NOMO-1 (cell line): Measurements from ENCODE around the gene NPAS1.
A peak's percentile ranks its signal among the peaks of the same experiment; 100 is the strongest.

ENCODE experiments used
- DNase-seq, 2 experiments: peaks; one replicate each; lab custom pipeline; 2025; ENCODE audit not compliant: unreplicated experiment in 2 of 2; lab: John Stamatoyannopoulos, UW

The NPAS1 gene

DNA sequence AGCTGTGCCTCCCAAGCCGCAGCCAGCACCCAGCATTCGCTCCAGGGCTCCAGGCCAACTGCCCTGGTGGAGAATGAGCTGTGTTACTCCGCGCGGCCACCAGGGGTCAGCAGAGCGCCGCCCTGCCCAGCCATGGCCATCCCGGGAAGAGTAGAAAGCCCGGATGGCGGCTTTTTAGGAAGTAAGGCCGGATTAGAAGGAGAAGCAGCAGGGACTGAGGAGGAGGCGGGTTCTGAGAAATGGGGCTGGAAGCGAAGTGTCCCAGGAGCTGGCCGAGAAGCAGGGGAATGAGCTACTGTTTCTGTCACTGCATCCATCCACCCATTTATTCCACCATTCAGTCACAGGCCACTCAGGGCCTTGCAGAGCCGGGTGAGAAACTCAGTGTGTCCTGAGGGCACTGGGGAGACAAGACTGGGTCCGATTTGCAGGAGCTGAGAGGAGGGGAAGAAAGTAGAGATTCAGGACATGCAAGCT, 6.6 kb upstream of the NPAS1 start:
- peak in 1 of 2 experiments; percentile 14 for DNase-seq

DNA sequence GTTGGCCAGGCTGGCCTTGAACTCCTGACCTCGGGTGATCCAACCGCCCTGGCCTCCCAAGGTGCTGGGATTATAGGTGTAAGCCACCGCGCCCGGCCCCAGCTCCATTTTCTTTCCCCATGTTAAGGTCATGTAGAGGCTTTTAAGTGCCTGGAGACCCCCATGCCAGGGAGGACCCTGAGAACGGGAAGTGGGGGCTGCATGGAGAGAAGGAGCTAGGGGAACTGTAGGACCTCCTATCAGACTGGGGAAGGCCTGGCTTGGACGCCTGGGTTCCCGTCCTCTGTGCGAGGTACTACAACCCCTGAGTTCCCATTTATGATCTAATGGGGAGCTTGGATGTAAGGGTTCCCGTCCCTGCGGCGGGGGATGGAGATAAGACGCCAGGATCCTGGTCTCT, 714 bp upstream of the NPAS1 start:
- DNase-seq, result no peak

DNA sequence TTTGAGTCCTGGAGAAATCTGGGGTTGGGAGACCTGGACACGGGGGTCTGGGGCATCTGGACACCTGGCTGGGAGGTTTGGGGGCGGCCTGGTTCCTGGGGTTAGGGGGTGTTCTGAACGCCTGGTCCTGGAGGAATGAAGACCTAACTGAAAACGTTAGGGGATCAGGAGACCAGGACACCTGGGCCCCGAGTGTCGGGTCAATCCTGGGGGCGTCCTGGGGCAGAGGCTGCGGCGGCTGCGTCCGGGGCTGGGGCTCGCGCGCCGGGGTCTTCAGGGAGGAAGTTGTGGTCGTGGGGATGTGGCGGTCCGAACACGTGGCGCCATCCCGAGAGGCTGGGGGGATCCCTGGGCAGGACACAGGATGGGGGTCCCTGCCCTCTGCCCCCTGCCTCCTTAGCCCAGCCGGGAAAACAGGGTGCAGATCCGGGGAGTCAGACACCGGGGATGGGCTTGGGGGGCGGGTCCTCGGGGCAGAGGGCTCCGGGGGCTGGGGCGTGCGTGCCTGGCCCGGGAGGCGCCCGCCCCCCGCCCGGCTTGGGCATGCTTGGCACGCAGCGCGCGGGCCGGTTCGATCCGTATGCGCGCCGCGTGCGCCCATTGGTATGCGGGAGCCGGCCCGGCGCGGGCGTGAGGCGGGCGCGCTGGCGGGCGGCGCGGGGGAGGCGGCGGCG, 632 bp downstream of the NPAS1 start:
- DNase-seq, result no peak

DNA sequence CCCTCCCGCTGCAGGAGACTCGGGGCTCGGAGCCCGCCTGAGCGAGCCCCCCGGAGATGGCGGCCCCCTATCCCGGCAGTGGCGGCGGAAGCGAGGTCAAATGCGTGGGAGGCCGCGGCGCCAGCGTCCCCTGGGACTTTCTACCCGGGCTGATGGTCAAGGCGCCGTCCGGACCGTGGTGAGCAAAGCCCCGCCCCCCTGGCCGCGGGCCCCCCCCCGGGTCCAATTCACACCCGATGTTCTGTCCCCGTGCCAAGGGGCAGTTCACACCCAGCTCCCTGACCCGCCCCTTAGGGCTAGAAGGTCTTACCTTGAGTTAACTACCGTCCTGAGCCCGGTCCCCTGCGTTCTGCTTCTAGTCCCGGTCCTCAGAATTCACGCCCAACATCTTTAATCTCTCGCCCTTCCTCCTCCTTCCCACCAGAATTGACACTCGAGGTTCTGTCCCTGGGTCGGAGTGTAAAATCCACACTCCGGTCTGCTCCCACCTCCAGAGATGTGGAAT, 1.4 kb downstream of the NPAS1 start:
- DNase-seq, result no peak

DNA sequence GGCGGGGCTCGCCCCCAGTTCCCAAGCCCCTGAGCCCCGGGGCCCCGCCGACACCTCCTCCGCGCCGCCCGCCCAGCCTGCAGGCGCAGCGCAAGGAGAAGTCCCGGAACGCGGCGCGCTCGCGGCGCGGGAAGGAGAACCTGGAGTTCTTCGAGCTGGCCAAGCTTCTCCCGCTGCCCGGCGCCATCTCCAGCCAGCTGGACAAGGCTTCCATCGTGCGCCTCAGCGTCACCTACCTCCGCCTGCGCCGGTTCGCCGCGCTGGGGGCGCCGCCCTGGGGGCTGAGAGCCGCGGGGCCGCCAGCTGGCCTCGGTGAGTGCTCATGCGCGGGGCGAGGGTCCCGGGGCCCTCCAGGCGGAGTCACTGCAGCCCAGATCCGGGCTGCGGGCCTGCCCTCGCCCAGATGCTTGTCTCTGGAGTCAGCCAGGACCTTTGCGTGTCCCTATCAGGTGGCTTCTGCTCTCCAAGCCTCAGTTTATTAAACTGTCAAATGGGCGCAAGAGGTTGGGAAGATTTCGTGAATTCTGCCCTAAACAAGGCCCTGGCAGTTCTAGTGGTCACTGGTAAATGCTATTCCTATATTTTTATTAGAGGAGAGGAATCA, 2.0 kb downstream of the NPAS1 start:
- DNase-seq, result no peak

DNA sequence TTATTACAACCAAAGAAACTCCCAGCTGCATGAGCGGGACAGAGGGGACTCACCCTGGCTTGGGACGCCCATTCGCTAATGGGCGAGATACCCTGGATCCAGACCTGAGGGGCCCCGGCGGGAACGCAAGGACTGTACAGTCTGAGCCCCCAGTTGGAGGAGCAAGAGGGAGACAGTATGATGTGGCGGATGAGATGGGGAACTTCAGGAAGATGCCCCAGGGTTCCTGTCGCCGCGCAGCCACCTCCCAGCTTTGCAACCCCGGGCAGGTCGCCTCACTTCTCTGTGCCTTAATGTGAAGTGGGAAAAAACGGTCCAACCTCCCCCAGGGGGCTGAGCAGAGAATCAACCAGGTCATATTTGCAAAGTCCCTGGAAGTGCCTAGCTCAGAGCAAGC, 2.5 kb downstream of the NPAS1 start:
- no peak for DNase-seq

DNA sequence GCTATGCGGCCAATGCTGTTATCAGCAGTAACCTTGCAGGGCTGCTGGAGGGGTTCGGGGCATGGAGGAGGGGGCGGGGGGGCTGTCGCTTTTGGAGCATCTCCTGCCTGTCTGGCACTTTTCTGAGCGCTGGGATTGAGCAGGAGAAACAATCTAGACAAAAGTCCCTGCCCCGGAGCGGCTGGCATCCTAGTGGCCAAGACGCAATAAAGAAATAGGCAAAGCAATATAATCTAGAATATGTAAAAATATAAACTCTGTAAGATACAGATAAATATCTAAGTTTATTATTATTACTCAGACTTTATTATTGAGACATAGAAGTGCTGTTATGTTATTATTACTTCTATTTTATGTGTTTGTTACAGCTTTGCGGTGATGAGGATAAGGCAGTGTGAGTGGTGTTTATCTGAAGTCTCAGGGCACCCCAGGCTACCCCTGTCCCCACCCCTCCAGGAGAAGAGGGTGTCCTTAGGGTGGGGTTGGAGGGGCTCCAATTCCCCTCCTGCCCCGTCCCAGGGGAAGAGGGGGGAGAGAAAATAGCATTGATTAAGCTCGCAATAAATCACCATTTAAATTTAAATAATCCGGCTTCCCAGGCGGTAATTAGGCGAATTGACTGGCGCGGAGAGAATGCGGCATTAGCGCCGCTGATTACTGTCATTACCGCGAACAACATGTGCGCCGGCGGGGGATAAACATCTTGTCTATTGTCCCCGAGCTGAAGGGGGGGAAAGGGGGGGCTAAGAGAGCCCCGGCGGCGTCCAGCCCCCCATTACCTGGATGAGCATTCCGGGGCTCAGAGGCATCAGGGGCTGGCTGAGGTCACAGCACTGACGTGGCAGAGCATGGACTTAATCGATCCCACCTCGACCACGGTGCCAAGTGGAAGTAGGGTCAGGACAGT, 3.2 kb downstream of the NPAS1 start:
- DNase-seq, result no peak

DNA sequence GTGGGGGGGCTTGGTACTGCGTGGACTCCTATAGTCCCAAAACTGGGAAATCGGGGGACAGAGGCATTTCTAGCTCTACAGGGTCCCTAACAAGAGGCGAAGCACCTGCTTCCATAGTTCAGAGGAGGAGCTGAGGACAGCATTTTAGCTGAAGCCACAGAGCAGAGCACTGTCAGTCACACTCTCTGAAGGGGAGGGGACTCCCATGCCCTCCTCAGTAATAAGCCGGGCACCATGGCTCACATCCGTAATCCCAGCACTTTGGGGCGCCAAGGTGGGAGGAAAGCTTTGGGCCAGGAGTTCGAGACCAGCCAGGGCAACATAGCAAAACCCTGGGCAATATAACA, 3.8 kb downstream of the NPAS1 start:
- DNase-seq, result no peak

DNA sequence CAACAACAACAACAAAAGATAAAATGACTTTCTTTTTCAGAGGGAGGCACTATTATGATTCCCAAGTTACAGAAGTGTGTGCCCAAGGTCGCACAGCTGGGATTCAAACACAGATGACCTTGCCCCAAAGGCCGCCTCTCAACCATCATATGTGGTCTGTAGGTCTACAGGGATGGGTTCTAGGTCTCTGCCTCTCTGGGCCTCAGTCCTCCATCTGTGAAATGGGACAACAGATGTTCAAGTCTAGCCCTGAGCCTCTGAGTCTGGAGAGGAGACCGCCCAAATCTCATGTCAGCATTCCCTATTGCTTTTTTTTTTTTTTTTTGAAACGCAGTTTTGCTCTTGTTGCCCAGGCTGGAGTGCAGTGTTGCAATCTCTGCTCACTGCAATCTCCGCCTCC, 4.9 kb downstream of the NPAS1 start:
- DNase-seq, result no peak

DNA sequence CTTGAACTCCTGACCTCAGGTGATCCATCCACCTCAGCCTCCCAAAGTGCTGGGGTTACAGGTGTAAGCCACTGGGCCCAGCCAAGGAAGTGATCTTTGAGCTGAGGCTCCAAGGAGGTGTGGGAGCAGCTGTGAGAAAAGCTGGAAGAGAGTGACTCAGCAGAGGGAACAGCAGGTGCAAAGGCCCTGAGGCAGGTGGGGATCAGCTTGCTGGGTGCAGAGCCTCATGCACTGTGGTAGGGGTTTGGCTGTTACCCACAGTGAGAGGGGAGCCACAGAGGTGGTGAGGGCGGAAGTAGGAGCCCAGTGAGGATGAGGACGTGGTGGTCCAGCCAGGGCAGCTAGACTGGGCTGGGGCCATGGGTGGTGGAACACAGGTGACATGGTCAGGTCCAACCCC, 6.5 kb downstream of the NPAS1 start:
- DNase-seq, result no peak

DNA sequence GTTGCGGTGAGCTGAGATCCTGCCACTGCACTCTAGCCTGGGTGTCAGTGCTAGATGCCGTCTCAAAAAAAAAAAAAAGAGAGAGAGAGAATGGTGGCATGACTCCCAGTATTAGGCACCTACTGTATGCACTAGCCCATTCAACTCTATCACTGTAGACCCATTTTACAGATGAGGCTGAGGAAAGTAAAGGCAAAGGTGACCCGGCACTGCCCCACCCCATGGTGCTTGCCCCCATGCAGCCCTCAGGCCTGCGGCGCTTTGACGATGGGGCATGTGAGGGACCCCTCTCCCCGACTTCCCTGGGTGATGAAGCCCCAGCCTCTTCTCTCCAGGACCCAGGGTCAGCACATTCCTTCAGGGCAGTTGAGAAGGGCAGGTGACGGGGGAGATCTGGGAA, 7.3 kb downstream of the NPAS1 start:
- no peak for DNase-seq

DNA sequence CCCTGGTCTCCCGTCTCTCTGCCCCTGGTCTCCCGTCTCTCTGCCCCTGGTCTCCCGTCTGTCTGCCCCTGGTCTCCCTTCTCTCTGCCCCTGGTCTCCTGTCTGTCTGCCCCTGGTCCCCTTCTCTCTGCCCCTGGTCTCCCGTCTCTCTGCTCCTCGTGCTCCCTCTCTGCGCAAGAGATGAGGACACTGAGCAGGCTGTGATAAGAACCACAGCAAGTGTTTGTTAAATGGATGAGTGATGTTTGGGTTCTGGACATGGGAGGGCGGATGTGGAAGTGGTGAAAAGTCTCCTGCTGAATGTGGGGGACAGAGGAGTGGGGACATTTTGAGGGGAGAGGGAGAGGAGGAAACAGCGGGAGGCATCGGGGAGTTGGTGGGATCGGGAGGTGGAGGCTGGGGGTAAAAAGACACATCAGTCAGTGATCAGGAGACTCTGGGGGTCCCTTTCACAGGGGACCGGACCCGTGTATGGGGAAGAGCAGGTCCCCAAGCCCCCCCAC, 8.0 kb downstream of the NPAS1 start:
- DNase-seq, result no peak

DNA sequence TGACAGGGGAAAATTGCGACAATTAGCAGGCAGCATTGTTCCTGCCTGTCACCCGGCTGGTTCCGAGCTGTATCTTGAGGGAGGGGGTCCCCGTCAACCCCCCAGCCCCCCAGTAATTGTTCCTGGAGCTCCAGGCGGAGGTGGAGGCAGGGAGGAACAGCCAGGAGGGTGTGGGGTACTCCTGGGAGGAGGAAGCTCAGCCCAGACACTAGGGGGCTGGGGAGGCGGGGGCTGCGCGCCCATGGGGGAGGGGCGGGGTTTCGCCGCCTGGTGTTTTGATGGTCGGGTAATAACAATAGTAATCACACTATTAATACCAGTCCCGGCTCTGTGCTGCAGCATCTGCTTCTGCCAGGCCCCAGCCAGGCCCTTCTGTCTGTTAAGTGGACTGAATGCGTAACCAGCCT, 8.6 kb downstream of the NPAS1 start:
- DNase-seq, result no peak

DNA sequence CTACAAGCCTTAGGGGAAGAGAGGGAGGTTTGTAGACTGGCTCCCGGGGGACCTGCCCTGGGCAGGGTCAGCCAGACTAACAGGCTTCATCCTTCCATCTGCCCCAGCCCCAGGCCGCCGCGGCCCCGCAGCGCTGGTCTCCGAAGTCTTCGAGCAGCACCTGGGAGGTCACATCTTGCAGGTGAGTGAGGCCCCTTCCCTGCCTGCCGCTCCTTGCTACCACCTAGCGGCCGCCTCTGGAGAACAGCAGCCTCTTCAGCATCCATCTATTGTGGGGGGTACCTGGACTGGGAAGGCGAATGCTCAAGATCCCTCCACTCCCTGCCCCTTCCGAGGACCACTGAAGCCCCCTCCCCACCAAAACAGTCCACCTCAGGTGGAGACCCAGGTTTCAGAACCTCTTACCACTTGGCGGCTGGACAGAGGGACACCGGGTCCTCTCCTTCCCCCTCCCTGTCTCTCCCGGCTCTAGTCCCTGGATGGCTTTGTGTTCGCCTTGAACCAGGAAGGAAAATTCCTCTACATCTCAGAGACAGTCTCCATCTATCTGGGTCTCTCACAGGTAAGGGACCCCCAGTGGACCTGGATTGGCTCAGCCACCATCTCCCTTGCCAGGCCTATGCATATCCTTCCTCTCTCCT, 12.7 kb downstream of the NPAS1 start:
- DNase-seq, result peak in 1 of 2 experiments; percentile 12

DNA sequence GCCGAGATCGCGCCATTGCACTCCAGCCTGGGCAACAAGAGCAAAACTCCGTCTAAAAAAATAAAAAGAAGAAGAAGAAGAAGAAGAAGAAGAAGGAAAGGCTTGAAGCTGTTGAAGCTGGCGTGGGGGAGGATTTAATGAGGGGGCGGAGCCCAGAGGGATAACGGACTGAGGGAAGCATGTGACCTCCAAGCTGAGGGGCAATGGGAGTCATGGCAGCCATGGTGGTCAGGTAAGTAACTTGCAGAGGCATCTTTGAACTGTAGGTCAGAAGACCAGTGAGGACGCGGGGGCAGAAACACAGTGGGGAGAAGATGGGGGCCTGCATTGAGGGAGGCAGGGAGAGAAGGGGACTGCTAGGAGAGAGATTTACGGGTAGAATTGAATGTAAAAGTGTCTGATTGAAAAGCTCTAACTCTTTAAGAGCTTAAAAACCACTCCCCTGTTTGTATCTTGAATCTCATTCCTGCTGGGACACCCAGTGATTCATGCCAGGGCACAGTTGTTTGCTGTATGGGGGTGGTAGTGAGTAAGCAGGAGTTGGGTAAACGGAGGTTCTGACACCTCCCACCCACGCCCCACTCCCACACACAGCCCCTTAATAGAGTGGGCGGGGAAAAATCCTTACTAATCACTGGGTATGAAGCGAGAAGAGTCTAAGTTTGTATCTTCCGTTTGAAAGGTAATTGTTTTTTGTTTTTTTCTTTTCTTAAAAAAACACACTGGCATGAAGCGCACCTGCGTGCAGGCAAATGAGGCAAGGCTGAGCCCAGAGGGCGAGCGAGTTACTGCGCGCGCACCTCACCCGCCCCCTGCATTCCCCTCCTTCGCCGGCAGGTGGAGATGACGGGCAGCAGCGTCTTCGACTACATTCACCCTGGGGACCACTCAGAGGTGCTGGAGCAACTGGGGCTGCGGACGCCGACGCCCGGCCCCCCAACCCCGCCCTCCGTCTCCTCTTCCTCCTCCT, 15.8 kb downstream of the NPAS1 start:
- peak; percentile 75 to 76 for DNase-seq

DNA sequence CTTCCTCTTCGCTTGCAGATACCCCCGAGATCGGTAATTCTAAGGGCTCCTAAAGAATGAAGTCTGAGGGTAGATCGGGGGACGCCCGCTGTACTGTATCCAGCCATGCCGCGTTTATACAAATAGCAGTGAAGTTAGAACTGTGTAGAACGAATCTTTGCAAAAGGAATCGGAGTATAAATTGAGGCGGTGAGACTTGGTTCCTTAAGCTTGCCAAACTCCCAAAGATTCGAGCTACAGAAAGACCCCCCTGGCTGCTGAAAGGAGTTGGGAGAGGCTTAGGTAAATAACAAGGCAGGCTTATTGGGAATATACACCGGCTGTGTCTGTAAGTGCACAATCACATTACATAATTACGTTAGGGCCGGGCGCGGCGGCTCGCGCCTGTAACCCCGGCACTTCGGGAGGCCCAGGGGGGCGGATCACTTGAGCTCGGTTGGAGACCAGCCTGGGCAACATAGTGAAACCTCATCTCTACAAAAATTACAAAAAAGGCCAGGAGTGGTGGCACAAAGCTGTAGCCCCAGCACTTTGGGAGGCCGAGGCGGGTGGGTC, 16.5 kb downstream of the NPAS1 start:
- DNase-seq, result peak; percentile 67 to 68

DNA sequence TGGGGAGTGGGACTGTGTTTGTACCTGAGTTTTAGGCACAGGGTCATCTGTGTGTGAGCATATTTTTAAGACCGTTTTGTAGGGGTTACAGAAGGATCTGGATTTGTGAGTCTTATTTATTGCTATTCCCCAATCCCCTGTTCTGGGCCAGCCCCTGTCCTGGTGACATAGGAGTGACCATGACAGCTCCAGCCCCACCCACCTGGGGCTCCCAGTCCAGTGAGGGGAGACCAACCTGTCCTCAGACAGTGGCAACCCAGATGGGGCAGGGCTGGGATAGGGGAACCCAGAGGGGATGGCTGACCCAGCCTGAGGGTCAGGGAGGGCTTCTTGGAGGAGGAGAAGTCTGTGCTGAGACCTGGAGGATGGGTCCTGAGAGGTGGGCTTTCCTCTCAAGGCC, 18.1 kb downstream of the NPAS1 start:
- DNase-seq, result no peak

DNA sequence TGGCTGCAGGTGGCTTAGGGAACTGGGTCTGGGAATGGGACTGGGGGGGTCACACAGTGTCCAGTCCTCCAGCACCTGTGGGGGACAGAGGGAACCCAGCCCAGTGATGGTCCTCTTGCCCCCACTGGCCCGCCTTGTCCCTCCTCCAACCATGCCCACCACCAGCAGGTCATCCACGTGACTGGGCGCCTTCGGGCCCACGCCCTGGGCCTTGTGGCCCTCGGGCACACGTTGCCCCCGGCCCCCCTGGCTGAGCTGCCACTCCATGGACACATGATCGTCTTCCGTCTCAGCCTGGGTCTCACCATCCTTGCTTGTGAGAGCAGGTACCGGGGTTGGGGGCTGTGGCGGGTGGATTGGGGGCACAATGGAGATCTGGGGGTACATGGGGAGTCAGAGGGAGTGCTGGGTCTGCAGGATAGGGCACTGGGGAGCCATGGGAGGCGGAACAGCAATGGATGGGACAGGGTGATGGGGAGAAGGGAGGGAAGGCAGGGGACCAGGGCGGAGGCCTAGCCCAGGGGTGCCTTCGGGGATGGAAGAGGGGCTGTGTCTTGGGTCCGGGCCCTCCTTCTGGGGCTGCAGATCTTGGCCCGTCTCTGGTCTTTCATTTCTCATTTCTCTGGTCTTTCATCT, 19.7 kb downstream of the NPAS1 start:
- DNase-seq, result no peak

DNA sequence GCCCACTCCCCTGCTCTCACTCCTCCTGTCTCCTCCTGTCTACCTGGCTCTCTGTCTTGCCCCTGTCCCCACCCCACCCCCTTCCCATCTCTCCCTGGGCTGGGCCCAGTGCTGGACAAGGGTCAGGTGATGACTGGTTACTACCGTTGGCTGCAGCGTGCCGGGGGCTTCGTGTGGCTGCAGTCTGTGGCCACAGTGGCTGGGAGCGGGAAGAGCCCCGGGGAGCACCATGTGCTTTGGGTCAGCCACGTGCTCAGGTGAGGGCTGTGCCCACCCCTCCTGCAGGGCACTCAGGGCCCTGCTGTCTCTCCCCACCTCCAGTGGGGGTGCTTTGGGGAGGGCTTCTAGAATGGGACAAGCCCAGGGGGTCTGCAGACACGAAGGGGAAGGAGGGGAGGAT, 21.2 kb downstream of the NPAS1 start:
- no peak for DNase-seq
